DOHH2 (cell line): ENCODE data around the gene COL18A1.

ENCODE experiments used
- H3F3A ChIP-seq: fragments of 200-600 bp; sonication (generic), shearing (Covaris generic); 2 replicates; pipeline ENCODE4 v1.6.0; 2016; ENCODE audit warnings: antibody characterized with exemption, mild to moderate bottlenecking; ENCODE audit not compliant: control insufficient read depth, insufficient read depth
- H3K27ac ChIP-seq: fragments of 200-600 bp; sonication (generic); 2 replicates; pipeline ENCODE4 v1.5.1; 2014; ENCODE audit warnings: low read depth, mild to moderate bottlenecking, low read length, moderate library complexity
- H3K27me3 ChIP-seq: fragments of 200-600 bp; sonication (generic); 2 replicates; pipeline ENCODE4 v1.6.1; 2014; ENCODE audit warnings: mild to moderate bottlenecking, low read length, mixed read lengths; ENCODE audit not compliant: control insufficient read depth
- H3K36me3 ChIP-seq: fragments of 200-600 bp; sonication (generic); 2 replicates; pipeline ENCODE4 v1.6.1; 2014; ENCODE audit warnings: mild to moderate bottlenecking, low read length, moderate library complexity, mixed read lengths; ENCODE audit not compliant: control insufficient read depth
- H3K4me1 ChIP-seq: fragments of 200-600 bp; sonication (generic); 2 replicates; pipeline ENCODE4 v1.6.1; 2014; ENCODE audit warnings: mild to moderate bottlenecking, low read length, mixed read lengths; ENCODE audit not compliant: control insufficient read depth
- H3K4me2 ChIP-seq: fragments of 200-600 bp; sonication (generic); 2 replicates; pipeline ENCODE4 v1.6.0; 2014; ENCODE audit warnings: mild to moderate bottlenecking, low read length, moderate library complexity
- H3K4me3 ChIP-seq: fragments of 200-600 bp; sonication (generic); 2 replicates; pipeline ENCODE4 v1.5.1; 2014; ENCODE audit warnings: mild to moderate bottlenecking, low read length, mixed read lengths
- H3K79me2 ChIP-seq: fragments of 200-600 bp; sonication (generic); 2 replicates; pipeline ENCODE4 v1.6.1; 2014; ENCODE audit warnings: mild to moderate bottlenecking, low read length, mixed read lengths; ENCODE audit not compliant: control insufficient read depth
- H3K9me2 ChIP-seq: fragments of 200-600 bp; sonication (generic); replicated peaks from 2 replicates; pipeline ENCODE4 v1.6.1; 2014; ENCODE audit warnings: mild to moderate bottlenecking, low read length, mixed read lengths; ENCODE audit not compliant: control insufficient read depth
- H3K9me3 ChIP-seq: fragments of 200-600 bp; sonication (generic); 2 replicates; pipeline ENCODE4 v1.6.1; 2014; ENCODE audit warnings: antibody characterized with exemption, low read length, mixed read lengths; ENCODE audit not compliant: control insufficient read depth, insufficient read depth
- H4K20me1 ChIP-seq: fragments of 200-600 bp; sonication (generic); 2 replicates; pipeline ENCODE4 v1.6.0; 2014; ENCODE audit warnings: low read depth, mild to moderate bottlenecking, antibody characterized with exemption, low read length, moderate library complexity; ENCODE audit not compliant: control insufficient read depth, insufficient read depth
- EZH2phosphoT487 ChIP-seq: fragments of 200-600 bp; sonication (generic); IDR thresholded peaks from 2 replicates; pipeline ENCODE4 v1.6.1; 2017; ENCODE audit warnings: borderline replicate concordance, mild to moderate bottlenecking, antibody characterized with exemption, low read length, moderate library complexity, mixed read lengths
- TF ChIP-seq, protein P1 (sequence below): fragments of 200-600 bp; sonication (generic); IDR thresholded peaks from one replicate; pipeline ENCODE4 v1.5.1; 2014; ENCODE audit warnings: antibody characterized with exemption, mild to moderate bottlenecking, low read depth, low read length; ENCODE audit not compliant: poor library complexity, severe bottlenecking

The COL18A1 gene

DNA sequence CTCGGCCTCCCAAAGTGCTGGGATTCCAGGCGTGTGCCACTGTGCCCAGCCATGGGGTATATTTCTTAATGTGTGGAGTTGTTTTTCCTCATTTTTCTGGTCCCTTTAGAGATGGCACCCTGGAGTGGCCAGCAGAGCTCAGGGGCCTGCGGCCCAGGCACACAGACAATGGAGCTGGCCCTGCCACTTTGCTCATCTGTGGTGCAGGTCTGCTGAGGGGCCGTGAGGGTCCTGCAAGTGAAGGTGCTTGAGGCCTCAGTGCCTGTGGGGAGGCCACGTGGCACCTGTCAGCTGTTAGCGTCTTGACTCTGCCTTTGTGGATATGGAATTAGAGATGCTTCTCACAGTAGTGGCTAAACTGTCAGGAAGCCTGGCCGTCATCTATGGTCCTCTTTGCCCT is 7.5 kb downstream of the COL18A1 start:
- H3K36me3 ChIP-seq = no peaks in the 10 kb centered on the region
- no peak for TF ChIP-seq EZH2phosphoT487
- TF ChIP-seq, protein P1, sequence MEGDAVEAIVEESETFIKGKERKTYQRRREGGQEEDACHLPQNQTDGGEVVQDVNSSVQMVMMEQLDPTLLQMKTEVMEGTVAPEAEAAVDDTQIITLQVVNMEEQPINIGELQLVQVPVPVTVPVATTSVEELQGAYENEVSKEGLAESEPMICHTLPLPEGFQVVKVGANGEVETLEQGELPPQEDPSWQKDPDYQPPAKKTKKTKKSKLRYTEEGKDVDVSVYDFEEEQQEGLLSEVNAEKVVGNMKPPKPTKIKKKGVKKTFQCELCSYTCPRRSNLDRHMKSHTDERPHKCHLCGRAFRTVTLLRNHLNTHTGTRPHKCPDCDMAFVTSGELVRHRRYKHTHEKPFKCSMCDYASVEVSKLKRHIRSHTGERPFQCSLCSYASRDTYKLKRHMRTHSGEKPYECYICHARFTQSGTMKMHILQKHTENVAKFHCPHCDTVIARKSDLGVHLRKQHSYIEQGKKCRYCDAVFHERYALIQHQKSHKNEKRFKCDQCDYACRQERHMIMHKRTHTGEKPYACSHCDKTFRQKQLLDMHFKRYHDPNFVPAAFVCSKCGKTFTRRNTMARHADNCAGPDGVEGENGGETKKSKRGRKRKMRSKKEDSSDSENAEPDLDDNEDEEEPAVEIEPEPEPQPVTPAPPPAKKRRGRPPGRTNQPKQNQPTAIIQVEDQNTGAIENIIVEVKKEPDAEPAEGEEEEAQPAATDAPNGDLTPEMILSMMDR = no peak
- no peaks in the 10 kb centered on the region for H3K9me3 ChIP-seq
- H3K79me2 ChIP-seq = no peaks in the 10 kb centered on the region
- no peak overlapping the region for H3K4me3 ChIP-seq
- H4K20me1 ChIP-seq = no peaks in the 10 kb centered on the region
- H3K9me2 ChIP-seq = no peaks in the 10 kb centered on the region
- H3K27ac ChIP-seq = no peak overlapping the region
- H3K4me2 ChIP-seq = no peak overlapping the region
- H3K27me3 ChIP-seq = no peaks in the 10 kb centered on the region
- H3K4me1 ChIP-seq = no peaks in the 10 kb centered on the region
- no peaks in the 10 kb centered on the region for H3F3A ChIP-seq

DNA sequence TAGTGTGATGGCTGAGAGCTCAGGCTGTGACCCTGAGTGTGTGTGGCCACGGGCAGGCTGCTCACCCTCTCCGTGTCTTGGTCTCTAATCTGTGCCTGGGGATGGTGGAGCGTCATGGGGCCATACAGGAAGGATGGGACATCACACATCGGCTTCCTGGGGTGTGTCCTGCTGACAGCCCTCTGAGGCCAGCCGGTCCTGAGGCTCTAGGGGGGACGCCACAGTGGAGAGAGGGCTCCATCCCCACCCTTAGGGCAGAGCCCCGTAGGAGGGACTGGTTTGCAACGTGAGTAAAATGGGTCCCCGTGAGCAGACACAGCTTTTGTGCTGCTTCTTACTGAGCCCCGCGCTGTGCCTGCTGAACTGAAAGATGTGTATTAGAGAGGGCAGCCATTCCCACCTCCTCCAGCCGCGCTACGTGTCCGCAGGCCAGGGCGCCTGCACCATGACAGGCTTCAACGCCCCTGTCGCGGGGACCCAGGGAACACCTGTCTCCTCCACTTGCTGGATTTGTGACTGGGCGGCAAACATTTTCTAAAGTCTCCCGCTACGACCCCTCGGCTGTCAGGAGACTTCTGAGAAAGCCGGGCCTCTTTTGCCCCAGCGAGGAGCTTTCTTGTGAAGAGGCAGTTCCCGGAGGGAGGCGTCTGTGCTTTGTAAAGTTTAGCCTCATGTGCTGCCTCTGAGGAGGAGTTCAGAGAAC is 8.1 kb downstream of the COL18A1 start:
- no peaks in the 10 kb centered on the region for H3K4me1 ChIP-seq
- no peaks in the 10 kb centered on the region for H3K9me3 ChIP-seq
- H3K4me3 ChIP-seq = no peak overlapping the region
- no peaks in the 10 kb centered on the region for H4K20me1 ChIP-seq
- H3K9me2 ChIP-seq = no peaks in the 10 kb centered on the region
- H3K27ac ChIP-seq = no peak overlapping the region
- H3K27me3 ChIP-seq = no peaks in the 10 kb centered on the region
- no peaks in the 10 kb centered on the region for H3K36me3 ChIP-seq
- H3K79me2 ChIP-seq = no peaks in the 10 kb centered on the region
- H3F3A ChIP-seq = no peaks in the 10 kb centered on the region
- H3K4me2 ChIP-seq = no peak overlapping the region
- TF ChIP-seq EZH2phosphoT487 = no peak
- TF ChIP-seq, protein P1 = no peak

DNA sequence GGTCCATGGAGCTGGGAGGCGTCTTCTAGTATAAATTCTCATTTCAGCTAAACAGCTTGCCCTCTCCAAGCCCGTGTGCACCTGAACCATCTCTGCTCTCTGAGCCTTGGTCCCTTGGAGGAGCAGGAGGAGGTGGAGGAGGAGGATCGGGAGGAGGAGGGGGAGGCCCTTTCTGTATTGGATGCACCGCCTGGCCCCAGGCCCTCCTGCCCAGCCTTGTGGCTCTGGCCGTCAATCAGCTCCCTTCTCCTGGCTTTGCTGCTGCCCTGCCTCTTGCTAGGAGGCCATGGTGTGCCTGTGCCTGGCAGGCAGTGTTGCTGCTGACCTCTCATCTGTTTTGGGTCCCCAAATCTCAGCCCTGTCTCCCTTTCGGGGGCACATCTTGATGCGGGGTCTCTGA is 9.0 kb downstream of the COL18A1 start:
- Histone ChIP-seq H3K27me3 (no peaks in the 10 kb centered on the region), H3K9me2 (no peaks in the 10 kb centered on the region), H3K4me3 (no peak overlapping the region), H3K27ac (no peak overlapping the region), H4K20me1 (no peaks in the 10 kb centered on the region), H3K9me3 (no peaks in the 10 kb centered on the region), H3K36me3 (no peaks in the 10 kb centered on the region), H3K4me2 (no peak overlapping the region), H3K79me2 (no peaks in the 10 kb centered on the region), H3K4me1 (no peaks in the 10 kb centered on the region), H3F3A (no peaks in the 10 kb centered on the region)
- TF ChIP-seq, protein P1 = no peak
- TF ChIP-seq EZH2phosphoT487 = no peak
